K562 (cell line): ENCODE results near the gene BRD3. TPM values are rescaled to one million over a fixed set of nuclear protein-coding genes. Genes with fewer than 3 reads are reported as not detected.

Experiments
- ATAC-seq: fragments of 200-7000 bp; cut with Tn5 transposase; 3 replicates; pipeline ENCODE4 v1.9.1; 2020; ENCODE audit warnings: moderate library complexity
- BruUV-seq: library from RNA; stranded (reverse); fragments of 400-500 nt; replicated peaks from 2 replicates; lab custom pipeline; 2021; lab: Mats Ljungman, UMichigan
- CTCF ChIA-PET: fragments of 300-600 bp; formaldehyde crosslinking; extraction: SDS; loops from one replicate; lab custom pipeline; 2021; ENCODE audit warnings: low intra/inter-chr PET ratio; lab: Yijun Ruan, JAX
- POLR2A ChIA-PET: fragments of 300-600, 350-650 bp; sonication (Branson Sonifier 250); formaldehyde crosslinking; extraction: SDS; loops from one replicate; lab custom pipeline; 2021; ENCODE audit warnings: antibody characterized with exemption, inconsistent platforms; lab: Yijun Ruan, JAX
- DNase-seq, 4 experiments: peaks; one replicate each; pipeline versions ENCODE4 v3.0.0 to v3.0.0-alpha.2; 2011 to 2018; ENCODE audit warnings: low spot score in 3 of 4, mixed read lengths in 3 of 4; ENCODE audit errors: extremely low read depth in 1 of 4
- FAIRE-seq: peaks from 2 replicates; lab custom pipeline; 2011; peaks lifted over from hg19 to GRCh38; lab: Jason Lieb, UNC
- H2AFZ ChIP-seq: 2 replicates; pipeline ENCODE4 v1.6.0; 2011; ENCODE audit warnings: low read depth, low read length, control low read depth, inconsistent platforms
- H3K27ac ChIP-seq: fragments of 200-600 bp; 3 replicates; pipeline ENCODE4 v1.8.0; 2011; ENCODE audit warnings: low read depth, mild to moderate bottlenecking, control low read depth, inconsistent platforms, low read length, moderate library complexity, mixed read lengths; ENCODE audit errors: extremely low read depth
- H3K27me3 ChIP-seq, 2 experiments: fragments of 300-600 bp in 1 of 2; 2 replicates in 1 of 2; 3 replicates in 1 of 2; pipeline versions ENCODE4 v1.6.0 to v1.8.0; 2011; ENCODE audit warnings: inconsistent platforms in 2 of 2, low read length in 2 of 2, mild to moderate bottlenecking in 1 of 2, mixed read lengths in 1 of 2, moderate library complexity in 1 of 2; ENCODE audit not compliant: control insufficient read depth in 2 of 2, insufficient read depth in 2 of 2
- H3K36me3 ChIP-seq: fragments of 300-600 bp; 3 replicates; pipeline ENCODE4 v1.8.0; 2011; ENCODE audit warnings: mild to moderate bottlenecking, low read length, inconsistent platforms; ENCODE audit not compliant: control insufficient read depth, insufficient read depth
- H3K4me1 ChIP-seq, 2 experiments: fragments of 200-600 bp in 1 of 2; replicated peaks in 1 of 2; 2 replicates in 1 of 2; 3 replicates in 1 of 2; pipeline versions ENCODE4 v1.5.1 to v1.8.0; 2011; ENCODE audit warnings: inconsistent platforms in 2 of 2, low read length in 2 of 2, mild to moderate bottlenecking in 1 of 2, mixed read lengths in 1 of 2, moderate library complexity in 1 of 2; ENCODE audit not compliant: control insufficient read depth in 2 of 2, insufficient read depth in 2 of 2
- H3K4me2 ChIP-seq: 2 replicates; pipeline ENCODE4 v1.6.1; 2011; ENCODE audit warnings: low read length, control low read depth, inconsistent platforms, mixed read lengths; ENCODE audit not compliant: insufficient read depth
- H3K4me3 ChIP-seq: fragments of 200-600 bp; sonication (generic), shearing (Covaris generic); 2 replicates; pipeline ENCODE4 v1.5.1; 2016; ENCODE audit warnings: control low read depth, inconsistent platforms
- H3K79me2 ChIP-seq: fragments of 200-600 bp; 3 replicates; pipeline ENCODE4 v1.8.0; 2011; ENCODE audit warnings: low read length, inconsistent platforms; ENCODE audit not compliant: control insufficient read depth, insufficient read depth
- H3K9ac ChIP-seq, 2 experiments: 2 replicates each; pipeline versions ENCODE4 v1.6.0 to v1.6.1; 2011; ENCODE audit warnings: low read depth in 2 of 2, low read length in 2 of 2, control low read depth in 1 of 2, inconsistent platforms in 1 of 2, mild to moderate bottlenecking in 1 of 2, mixed read lengths in 1 of 2; ENCODE audit not compliant: insufficient read depth in 1 of 2
- H3K9me1 ChIP-seq: one replicate; pipeline ENCODE4 v1.6.0; 2011; ENCODE audit warnings: inconsistent platforms, mild to moderate bottlenecking, low read length, moderate library complexity; ENCODE audit not compliant: control insufficient read depth, insufficient read depth
- H3K9me3 ChIP-seq: replicated peaks from 2 replicates; pipeline ENCODE4 v1.5.1; 2011; ENCODE audit warnings: low read depth, low read length, inconsistent platforms; ENCODE audit not compliant: control insufficient read depth, insufficient read depth
- H4K20me1 ChIP-seq: replicated peaks from 2 replicates; pipeline ENCODE4 v1.6.1; 2011; ENCODE audit warnings: low read length, inconsistent platforms, mixed read lengths; ENCODE audit not compliant: control insufficient read depth, insufficient read depth
- ARNT ChIP-seq, 2 experiments: fragments of 450-650 bp; IDR thresholded peaks; 2 replicates each; pipeline ENCODE4 v1.6.1; 2016; ENCODE audit warnings: mild to moderate bottlenecking in 1 of 2
- SOX6 ChIP-seq: fragments of 450-650 bp; IDR thresholded peaks from 2 replicates; pipeline ENCODE4 v1.6.1; 2014; ENCODE audit warnings: mild to moderate bottlenecking
- XRCC4 ChIP-seq: IDR thresholded peaks from one replicate; pipeline ENCODE4 v1.6.1; 2011; ENCODE audit not compliant: insufficient read depth, insufficient read length; ENCODE audit errors: extremely low read depth
- ZBTB33 ChIP-seq: sonication (generic); formaldehyde crosslinking; IDR thresholded peaks from 2 replicates; pipeline ENCODE4 v1.8.1; 2023; ENCODE audit warnings: mild to moderate bottlenecking, missing genetic modification reagents
- WGBS: fragments of 100-300 bp; shearing (Covaris generic); methylation state at CpG from one replicate; pipeline ENCODE4 v1.1.6; 2016; ENCODE audit warnings: low coverage, mixed read lengths; ENCODE audit not compliant: insufficient coverage; ENCODE audit errors: missing lambda C conversion rate; 5-methylcytosine and 5-hydroxymethylcytosine counted together
- in situ Hi-C: fragments of 300-500 bp; cut with MboI; formaldehyde crosslinking; loops from 4 replicates; pipeline ENCODE4 v1.15.0; 2018; ENCODE audit warnings: inconsistent platforms, mixed read lengths
- intact Hi-C: fragments of 100-400 bp; cut with micrococcal nuclease; formaldehyde crosslinking; loops from 2 replicates; pipeline ENCODE4 v1.14.2; 2022
- polyA plus RNA-seq, 8 experiments: library from polyadenylated mRNA; depleted of rRNA in 4 of 8; stranded (reverse) in 5 of 8; unstranded in 3 of 8; fragments of >200 nt; fragmentation: Nextera tagmentation in 2 of 8; fragmentation: Illumina TruSeq in 1 of 8; extraction: Ambion mirVana in 2 of 8; extraction: Trizol in 1 of 8; gene quantifications; 2 replicates each; pipeline versions ENCODE4 v1.2.1 to v1.2.3, GENCODE V29; 2011 to 2014; ENCODE audit warnings: inconsistent platforms in 1 of 8, missing spikeins in 1 of 8
- total RNA-seq, 7 experiments: library from RNA; depleted of rRNA in 6 of 7; stranded (reverse); fragments of >200 nt in 6 of 7; fragmentation: Illumina TruSeq in 2 of 7; extraction: Trizol in 2 of 7; gene quantifications; 2 replicates each; pipeline versions ENCODE4 v1.2.1 to v1.2.3, GENCODE V29; 2011 to 2021; ENCODE audit warnings: low replicate concordance in 1 of 7
- TF ChIP-seq, protein P1 (sequence below): fragments of 250-450 bp; sonication (Bioruptor Pico); IDR thresholded peaks from 2 replicates; pipeline ENCODE4 v1.4.0; 2020; ENCODE audit warnings: mild to moderate bottlenecking, moderate library complexity
- TF ChIP-seq, protein P2 (sequence below): sonication (generic); formaldehyde crosslinking; IDR thresholded peaks from 2 replicates; pipeline ENCODE4 v1.8.0; 2022; ENCODE audit warnings: missing genetic modification reagents, mild to moderate bottlenecking, borderline replicate concordance

BRD3 gene
- total and polyA plus RNA-seq, 9 of the 15 experiments (the other 6 are each of a cell fraction or from before 2014, with no cell fraction given): 0.82 to 37.1 (median 4.2) TPM

GRCh38 chr9:134028575-134029247 lies 39.1 kb downstream of the BRD3 start:
- Histone ChIP-seq H3K27me3 (no peaks in the 10 kb centered on the region), H3K4me2 (no peak overlapping the region), H2AFZ (no peak overlapping the region), H3K4me1 (peaks cover 4 to 26% of the 10 kb centered on the region in 2 experiments; a peak in 3 of 5 replicates), H3K4me3 (no peak overlapping the region), H3K9me3 (no peaks in the 10 kb centered on the region), H3K27ac (no peak overlapping the region), H3K79me2 (no peaks in the 10 kb centered on the region), H3K9me1 (no peaks in the 10 kb centered on the region), H3K36me3 (peaks cover 20% of the 10 kb centered on the region; the same call in 2 of the 3 replicates), H3K9ac (no peak overlapping the region; a peak in 1 of 4 replicates), H4K20me1 (no peaks in the 10 kb centered on the region)
- in situ Hi-C loops (no loop called here), intact Hi-C loops (no loop called here)
- DNase-seq: no peak
- POLR2A ChIA-PET: interaction anchor here (1.0 to 1.7 kb wide), 2 partner anchors 15 to 16 kb away, joined by 3 to 4 read pairs; no protein-coding TSS in a partner anchor
- CTCF ChIA-PET: no interaction called here
- no peak for FAIRE-seq
- no peak for TF ChIP-seq SOX6
- no peak for TF ChIP-seq ARNT (IDR thresholded peaks at IDR 0.05)
- TF ChIP-seq, protein P1, sequence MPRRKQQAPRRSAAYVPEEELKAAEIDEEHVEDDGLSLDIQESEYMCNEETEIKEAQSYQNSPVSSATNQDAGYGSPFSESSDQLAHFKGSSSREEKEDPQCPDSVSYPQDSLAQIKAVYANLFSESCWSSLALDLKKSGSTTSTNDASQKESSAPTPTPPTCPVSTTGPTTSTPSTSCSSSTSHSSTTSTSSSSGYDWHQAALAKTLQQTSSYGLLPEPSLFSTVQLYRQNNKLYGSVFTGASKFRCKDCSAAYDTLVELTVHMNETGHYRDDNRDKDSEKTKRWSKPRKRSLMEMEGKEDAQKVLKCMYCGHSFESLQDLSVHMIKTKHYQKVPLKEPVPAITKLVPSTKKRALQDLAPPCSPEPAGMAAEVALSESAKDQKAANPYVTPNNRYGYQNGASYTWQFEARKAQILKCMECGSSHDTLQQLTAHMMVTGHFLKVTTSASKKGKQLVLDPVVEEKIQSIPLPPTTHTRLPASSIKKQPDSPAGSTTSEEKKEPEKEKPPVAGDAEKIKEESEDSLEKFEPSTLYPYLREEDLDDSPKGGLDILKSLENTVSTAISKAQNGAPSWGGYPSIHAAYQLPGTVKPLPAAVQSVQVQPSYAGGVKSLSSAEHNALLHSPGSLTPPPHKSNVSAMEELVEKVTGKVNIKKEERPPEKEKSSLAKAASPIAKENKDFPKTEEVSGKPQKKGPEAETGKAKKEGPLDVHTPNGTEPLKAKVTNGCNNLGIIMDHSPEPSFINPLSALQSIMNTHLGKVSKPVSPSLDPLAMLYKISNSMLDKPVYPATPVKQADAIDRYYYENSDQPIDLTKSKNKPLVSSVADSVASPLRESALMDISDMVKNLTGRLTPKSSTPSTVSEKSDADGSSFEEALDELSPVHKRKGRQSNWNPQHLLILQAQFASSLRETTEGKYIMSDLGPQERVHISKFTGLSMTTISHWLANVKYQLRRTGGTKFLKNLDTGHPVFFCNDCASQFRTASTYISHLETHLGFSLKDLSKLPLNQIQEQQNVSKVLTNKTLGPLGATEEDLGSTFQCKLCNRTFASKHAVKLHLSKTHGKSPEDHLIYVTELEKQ (CRISPR knock-in tag): no peak
- no peak for TF ChIP-seq XRCC4
- 0 out of 2 replicates have a peak, but pooled peaks have one; percentile 54 for TF ChIP-seq ZBTB33 (CRISPR knock-in tag)
- TF ChIP-seq, protein P2, sequence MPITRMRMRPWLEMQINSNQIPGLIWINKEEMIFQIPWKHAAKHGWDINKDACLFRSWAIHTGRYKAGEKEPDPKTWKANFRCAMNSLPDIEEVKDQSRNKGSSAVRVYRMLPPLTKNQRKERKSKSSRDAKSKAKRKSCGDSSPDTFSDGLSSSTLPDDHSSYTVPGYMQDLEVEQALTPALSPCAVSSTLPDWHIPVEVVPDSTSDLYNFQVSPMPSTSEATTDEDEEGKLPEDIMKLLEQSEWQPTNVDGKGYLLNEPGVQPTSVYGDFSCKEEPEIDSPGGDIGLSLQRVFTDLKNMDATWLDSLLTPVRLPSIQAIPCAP: no peak
- WGBS: 73% methylated on average over 19 of the region's 22 CpGs
- no TSS peak for BruUV-seq
- ATAC-seq: no peak
